Adrenal gland (tissue), 5 donors: ENCODE data around the gene ZNF555.

Source experiments
- CTCF ChIP-seq, 6 experiments: fragments of 450-650 bp in 4 of 6; fragments of 200-600 bp in 2 of 6; sonication (generic) in 1 of 6; IDR thresholded peaks; 1 replicate in 5 of 6; 2 replicates in 1 of 6; pipeline versions ENCODE4 v1.5.1 to v1.8.0; 2016 to 2021; ENCODE audit warnings: antibody characterized with exemption in 6 of 6, mild to moderate bottlenecking in 2 of 6, moderate library complexity in 1 of 6
- POLR2A ChIP-seq, 2 donors: fragments of 450-650 bp; IDR thresholded peaks; one replicate each; pipeline ENCODE4 v1.6.1; 2017; ENCODE audit warnings: antibody characterized with exemption in 2 of 2, mild to moderate bottlenecking in 2 of 2, moderate library complexity in 1 of 2
- donor health status: DM: no; HTN: no; CAD: no.

GRCh38 chr19:2811735-2812413, 29.4 kb upstream of the ZNF555 start:
- TF ChIP-seq CTCF (IDR thresholded peaks at IDR 0.05), result no peak
- no peak for TF ChIP-seq POLR2A (IDR thresholded peaks at IDR 0.05)
